Measurements from ENCODE around the gene NKD1. TPM values are rescaled to one million over a fixed set of nuclear protein-coding genes. Genes with fewer than 3 reads are reported as not detected.

NKD1 gene
- total and polyA plus RNA-seq, 2 of the 8 experiments (the other 6 are each of a cell fraction or from before 2014, with no cell fraction given), result 0.70 to 4.5 TPM

GRCh38 chr16:50632927-50633800 is 85.0 kb downstream of the NKD1 start:
- Histone ChIP-seq H2BK12ac (ENCODE audit: low read depth, low read length) (no peak overlapping the region), H3K4me3 (ENCODE audit: extremely low read depth in 1 of 4, insufficient read depth in 2 of 4, low read depth in 3 of 4, low read length in 4 of 4) (no peak overlapping the region), H2BK20ac (ENCODE audit: low read length) (no peak overlapping the region), H4K91ac (replicated peaks; ENCODE audit: insufficient read length, low read length) (no peak overlapping the region), H3K23me2 (ENCODE audit: low read depth, low read length) (no peaks in the 10 kb centered on the region), H4K5ac (ENCODE audit: insufficient read length, low read depth, low read length) (no peak overlapping the region), H4K20me1 (replicated peaks in 1 of 2; ENCODE audit: control insufficient read depth in 1 of 2, insufficient read depth in 2 of 2, low read length in 2 of 2) (no peaks in the 10 kb centered on the region), H2BK5ac (ENCODE audit: low read depth, low read length) (no peak overlapping the region), H3K79me2 (ENCODE audit: control insufficient read depth in 1 of 2, insufficient read depth in 2 of 2, low read length in 2 of 2) (no peaks in the 10 kb centered on the region), H2BK15ac (ENCODE audit: low read length) (no peak overlapping the region), H3K14ac (ENCODE audit: insufficient read length) (no peak overlapping the region), H3K79me1 (ENCODE audit: low read depth, low read length) (no peaks in the 10 kb centered on the region), H3K27ac (ENCODE audit: low read depth, low read length) (no peak overlapping the region), H3K56ac (replicated peaks; ENCODE audit: insufficient read length, low read depth, low read length) (no peak overlapping the region), H3K4ac (replicated peaks; ENCODE audit: insufficient read length, low read depth, low read length) (no peak overlapping the region), H3K9ac (replicated peaks in 1 of 4; ENCODE audit: extremely low read depth in 1 of 4, low read depth in 3 of 4, low read length in 3 of 4) (no peak overlapping the region), H3K23ac (ENCODE audit: insufficient read length) (no peak overlapping the region), H2AFZ (ENCODE audit: low read length) (no peak overlapping the region), H3K4me2 (ENCODE audit: insufficient read depth in 1 of 2, low read depth in 2 of 2, low read length in 2 of 2) (no peak overlapping the region), H3K36me3 (ENCODE audit: control insufficient read depth in 2 of 4, insufficient read depth in 4 of 4, low read length in 3 of 4) (no peaks in the 10 kb centered on the region), H3K18ac (ENCODE audit: extremely low read depth, low read length) (no peak overlapping the region), H3K9me3 (ENCODE audit: insufficient read depth in 2 of 2, low read depth in 1 of 2, low read length in 1 of 2) (no peaks in the 10 kb centered on the region), H3K4me1 (replicated peaks in 1 of 4; ENCODE audit: control insufficient read depth in 3 of 4, insufficient read depth in 4 of 4, low read length in 3 of 4) (no peaks in the 10 kb centered on the region), H4K8ac (ENCODE audit: extremely low read depth, insufficient read depth, low read length) (no peak overlapping the region), H2AK5ac (ENCODE audit: low read depth, low read length) (no peak overlapping the region), H2BK120ac (replicated peaks; ENCODE audit: low read depth, low read length) (no peak overlapping the region), H3K27me3 (replicated peaks in 1 of 4; ENCODE audit: control insufficient read depth in 3 of 4, extremely low read depth in 1 of 4, insufficient read depth in 3 of 4, low read length in 3 of 4) (no peaks in the 10 kb centered on the region)
- CTCF ChIA-PET (ENCODE audit: partially characterized antibody), result interaction anchor here (1.3 to 4.5 kb wide), 4 partner anchors 9 to 173 kb away, joined by 3 to 30 read pairs (median 15); no protein-coding TSS in a partner anchor
- no peak for DNase-seq (ENCODE audit: low read depth in 1 of 2, low spot score in 2 of 2)
- WGBS, 2 experiments (ENCODE audit: extremely low coverage in 1 of 2, insufficient coverage in 1 of 2, insufficient read length in 1 of 2, insufficient replicate concordance in 2 of 2, low coverage in 1 of 2, low lambda C conversion rate in 2 of 2, missing lambda C conversion rate in 1 of 2), result 92% methylated on average over 20 of the region's 30 CpGs; no CpG with 5 or more reads in 1 of the 2 experiments
- POLR2A ChIA-PET (ENCODE audit: partially characterized antibody), result no interaction called here
- no peak for FAIRE-seq
- TF ChIP-seq EP300 (IDR thresholded peaks at IDR 0.05; ENCODE audit: borderline replicate concordance in 1 of 2, low read depth in 2 of 2, low read length in 2 of 2) (no peak), GABPA (IDR thresholded peaks at IDR 0.05; ENCODE audit: borderline replicate concordance, insufficient read depth, low read length) (no peak), JUND (IDR thresholded peaks at IDR 0.05; ENCODE audit: low read length) (no peak), SP4 (IDR thresholded peaks at IDR 0.05; ENCODE audit: low read length) (no peak), EZH2 (IDR thresholded peaks at IDR 0.05; ENCODE audit: low read depth, low read length, severe bottlenecking) (no peak), RNF2 (IDR thresholded peaks at IDR 0.05; ENCODE audit: borderline replicate concordance, low read depth, low read length, missing control alignments, poor library complexity, severe bottlenecking) (no peak), NRF1 (IDR thresholded peaks at IDR 0.05; ENCODE audit: low read depth, low read length) (no peak), MAX (IDR thresholded peaks at IDR 0.05) (no peak), KDM5A (IDR thresholded peaks at IDR 0.05; ENCODE audit: low read length) (no peak), MAFK (IDR thresholded peaks at IDR 0.05; ENCODE audit: low read depth, low read length) (no peak), BCL11A (IDR thresholded peaks at IDR 0.05; ENCODE audit: low read depth in 2 of 2, low read length in 2 of 2) (no peak), EGR1 (IDR thresholded peaks at IDR 0.05; ENCODE audit: borderline replicate concordance, low read depth, low read length) (no peak)

All from H1 (cell line).